ENCODE results near the gene OXGR1. TPM values are rescaled to one million over a fixed set of nuclear protein-coding genes. Genes with fewer than 3 reads are reported as not detected.

Gene OXGR1
- total and polyA plus RNA-seq, 2 of the 8 experiments (the other 6 are each of a cell fraction or from before 2014, with no cell fraction given) = 0.34 to 1.8 TPM

DNA sequence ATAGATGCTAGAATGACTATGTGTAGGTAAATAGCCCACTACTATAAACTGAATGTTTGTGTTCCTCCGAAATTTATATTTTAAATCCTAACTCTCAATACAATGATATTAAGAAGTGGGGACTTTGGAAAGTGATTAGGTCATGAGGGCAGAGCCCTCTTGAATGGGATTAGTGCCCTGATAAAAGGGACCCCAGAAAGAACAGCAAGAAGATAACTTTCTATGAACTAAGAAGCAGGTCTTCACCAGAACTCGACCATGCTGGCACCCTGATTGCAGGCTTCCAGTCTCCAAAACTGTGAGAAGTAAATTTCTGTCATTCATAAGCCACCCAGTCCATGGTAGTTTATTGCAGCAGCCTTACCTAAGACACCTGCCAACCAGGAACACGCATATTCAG lies 33.9 kb downstream of the OXGR1 start:
- no peak overlapping the region for H2BK120ac ChIP-seq (replicated peaks; ENCODE audit: low read depth, low read length)
- H3K23me2 ChIP-seq (ENCODE audit: low read depth, low read length) = no peaks in the 10 kb centered on the region; the same call in 1 of the 2 replicates
- H3K23ac ChIP-seq (ENCODE audit: insufficient read length) = no peak overlapping the region
- no peak overlapping the region for H2BK5ac ChIP-seq (ENCODE audit: low read depth, low read length)
- H3K14ac ChIP-seq (ENCODE audit: insufficient read length) = no peak overlapping the region
- no peaks in the 10 kb centered on the region for H3K79me2 ChIP-seq (ENCODE audit: control insufficient read depth in 1 of 2, insufficient read depth in 2 of 2, low read length in 2 of 2)
- no peak overlapping the region for H3K9ac ChIP-seq (replicated peaks in 1 of 4; ENCODE audit: extremely low read depth in 1 of 4, low read depth in 3 of 4, low read length in 3 of 4)
- no peak overlapping the region for H2BK15ac ChIP-seq (ENCODE audit: low read length)
- H2AK5ac ChIP-seq (ENCODE audit: low read depth, low read length) = no peak overlapping the region
- no peak overlapping the region for H3K4ac ChIP-seq (replicated peaks; ENCODE audit: insufficient read length, low read depth, low read length)
- H3K4me2 ChIP-seq (ENCODE audit: insufficient read depth in 1 of 2, low read depth in 2 of 2, low read length in 2 of 2) = no peak overlapping the region
- H3K4me3 ChIP-seq (ENCODE audit: extremely low read depth in 1 of 4, insufficient read depth in 2 of 4, low read depth in 3 of 4, low read length in 4 of 4) = no peak overlapping the region
- CTCF ChIA-PET (ENCODE audit: partially characterized antibody) = interaction anchor here (1.0 to 6.5 kb wide), 4 partner anchors 33 to 434 kb away, joined by 3 to 36 read pairs (median 12); no protein-coding TSS in a partner anchor
- H4K5ac ChIP-seq (ENCODE audit: insufficient read length, low read depth, low read length) = no peak overlapping the region
- H3K56ac ChIP-seq (replicated peaks; ENCODE audit: insufficient read length, low read depth, low read length) = no peak overlapping the region
- H3K18ac ChIP-seq (ENCODE audit: extremely low read depth, low read length) = no peak overlapping the region
- DNase-seq (ENCODE audit: low read depth in 1 of 2, low spot score in 2 of 2) = no peak
- no peak overlapping the region for H4K8ac ChIP-seq (ENCODE audit: extremely low read depth, insufficient read depth, low read length)
- H3K36me3 ChIP-seq (ENCODE audit: control insufficient read depth in 2 of 4, insufficient read depth in 4 of 4, low read length in 3 of 4) = no peaks in the 10 kb centered on the region
- H2AFZ ChIP-seq (ENCODE audit: low read length) = no peak overlapping the region
- no peak overlapping the region for H2BK20ac ChIP-seq (ENCODE audit: low read length)
- no peak overlapping the region for H3K27ac ChIP-seq (ENCODE audit: low read depth, low read length)
- TF ChIP-seq NANOG (IDR thresholded peaks at IDR 0.05; ENCODE audit: insufficient read depth, low read depth, low read length, poor library complexity, severe bottlenecking) = no peak
- no peak for TF ChIP-seq EP300 (IDR thresholded peaks at IDR 0.05; ENCODE audit: borderline replicate concordance in 1 of 2, low read depth in 2 of 2, low read length in 2 of 2)
- 79% methylated on average over 3 of the region's 3 CpGs; no CpG with 5 or more reads in 1 of the 2 experiments for WGBS, 2 experiments (ENCODE audit: extremely low coverage in 1 of 2, insufficient coverage in 1 of 2, insufficient read length in 1 of 2, insufficient replicate concordance in 2 of 2, low coverage in 1 of 2, low lambda C conversion rate in 2 of 2, missing lambda C conversion rate in 1 of 2)
- H3K9me3 ChIP-seq (ENCODE audit: insufficient read depth in 2 of 2, low read depth in 1 of 2, low read length in 1 of 2) = no peaks in the 10 kb centered on the region
- no peak overlapping the region for H2BK12ac ChIP-seq (ENCODE audit: low read depth, low read length)
- H4K91ac ChIP-seq (replicated peaks; ENCODE audit: insufficient read length, low read length) = no peak overlapping the region
- no peak for FAIRE-seq
- no peaks in the 10 kb centered on the region for H3K4me1 ChIP-seq (replicated peaks in 1 of 4; ENCODE audit: control insufficient read depth in 3 of 4, insufficient read depth in 4 of 4, low read length in 3 of 4)
- no peaks in the 10 kb centered on the region for H3K27me3 ChIP-seq (replicated peaks in 1 of 4; ENCODE audit: control insufficient read depth in 3 of 4, extremely low read depth in 1 of 4, insufficient read depth in 3 of 4, low read length in 3 of 4)
- H3K79me1 ChIP-seq (ENCODE audit: low read depth, low read length) = no peaks in the 10 kb centered on the region
- POLR2A ChIA-PET (ENCODE audit: partially characterized antibody) = no interaction called here
- no peaks in the 10 kb centered on the region for H4K20me1 ChIP-seq (replicated peaks in 1 of 2; ENCODE audit: control insufficient read depth in 1 of 2, insufficient read depth in 2 of 2, low read length in 2 of 2)
